Activated CD4-positive, alpha-beta T cell treated with anti-CD3 and anti-CD28 coated beads, Interleukin-2, amount 50 U/mL, for 48 hours (primary cell): Measurements from ENCODE around the gene CITED2.
A peak's percentile ranks its signal among the peaks of the same experiment; 100 is the strongest.

Experiments
- DNase-seq, 2 experiments: peaks; one replicate each; pipeline ENCODE4 v3.0.0-alpha.2; 2020

Gene CITED2

DNA sequence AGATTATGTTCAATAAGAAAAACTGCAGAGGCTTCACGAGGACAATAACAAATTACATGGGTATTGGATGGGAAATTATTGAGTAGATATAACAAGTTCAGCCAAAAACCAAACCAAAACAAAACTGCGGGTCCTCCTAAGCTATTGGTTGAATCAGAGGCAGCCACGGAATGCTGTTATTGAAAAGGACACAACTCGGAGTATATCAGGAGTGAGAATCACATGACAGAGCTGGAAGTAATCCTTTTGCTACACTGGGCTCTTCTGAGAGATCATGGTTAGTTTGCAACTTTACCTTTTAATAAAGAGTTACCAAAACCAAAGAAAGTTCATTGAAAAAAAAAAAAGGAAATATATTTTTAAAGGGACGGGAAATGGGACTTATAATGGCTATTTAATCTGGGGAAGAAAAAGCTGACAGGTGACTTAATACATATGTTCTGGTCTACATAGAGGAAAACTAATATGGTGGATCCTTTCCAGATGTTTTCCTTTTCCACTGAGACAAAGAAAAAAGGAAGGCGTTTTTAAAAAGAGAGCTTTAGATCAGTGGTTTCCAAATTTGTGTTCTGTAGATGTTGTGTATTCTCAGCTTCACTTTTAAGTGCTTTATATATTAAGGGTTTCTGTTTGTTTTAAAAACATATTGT, 6.9 kb upstream of the CITED2 start:
- DNase-seq: no peak

DNA sequence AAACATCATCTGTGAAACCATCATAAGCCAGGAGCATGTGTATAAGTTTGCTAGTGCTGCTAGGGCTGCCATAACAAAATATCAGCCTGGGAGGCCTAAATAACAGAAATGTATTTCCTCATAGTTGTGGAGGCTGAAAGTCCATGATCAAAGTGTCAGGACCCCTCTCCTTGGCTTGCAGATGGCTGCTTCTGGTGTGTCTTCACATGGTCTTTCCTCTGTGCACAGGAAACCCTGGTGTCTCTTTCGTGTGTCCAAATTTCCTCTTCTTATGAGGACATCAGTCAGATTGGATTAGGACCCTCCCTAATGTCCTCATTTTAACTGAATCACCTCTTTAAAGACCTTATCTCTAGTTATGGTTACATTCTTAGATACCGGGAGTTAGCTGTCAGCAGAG, 6.2 kb upstream of the CITED2 start:
- DNase-seq: no peak

DNA sequence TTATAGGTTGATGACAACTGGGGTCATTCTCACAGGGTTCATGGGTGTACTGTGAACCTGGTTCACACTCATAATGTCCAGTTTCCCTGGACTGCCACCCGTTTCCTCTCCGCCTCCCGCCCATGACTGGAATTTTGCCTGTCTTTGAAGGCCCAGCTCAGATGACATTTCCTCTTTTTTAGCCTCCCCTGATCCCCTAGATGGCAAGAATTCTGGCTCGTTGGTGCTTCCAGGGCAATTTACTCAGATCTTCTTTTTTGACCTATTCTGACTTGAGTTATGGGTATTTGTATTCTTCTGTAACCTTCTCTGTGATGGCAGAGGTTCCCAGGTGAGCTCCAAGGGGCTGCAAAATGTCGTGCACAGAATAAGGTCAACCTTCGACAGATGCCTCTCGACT, 5.7 kb upstream of the CITED2 start:
- no peak for DNase-seq

DNA sequence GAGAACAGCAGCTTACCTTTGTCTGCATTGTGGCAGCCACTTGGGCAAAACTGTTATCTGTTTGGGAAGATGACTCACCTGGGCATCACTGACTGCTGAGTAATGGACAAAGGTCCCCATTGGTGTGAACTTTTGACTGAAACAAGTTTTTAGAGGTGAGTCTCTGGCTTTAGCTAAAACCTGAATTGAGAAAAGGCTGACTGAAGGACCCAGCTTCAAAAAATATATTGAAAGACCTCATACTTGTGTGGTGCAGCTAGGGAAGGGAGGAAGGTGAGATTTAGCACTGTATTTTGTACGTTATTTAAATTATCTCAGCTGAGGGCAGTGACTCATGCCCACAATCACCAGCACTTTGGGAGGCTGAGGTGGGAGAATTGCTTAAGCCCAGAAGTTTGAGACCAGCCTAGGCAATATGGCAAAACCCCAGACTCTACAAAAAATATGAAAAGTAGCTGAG, 4.5 kb upstream of the CITED2 start:
- peak in 1 of 2 experiments; percentile 30 for DNase-seq

DNA sequence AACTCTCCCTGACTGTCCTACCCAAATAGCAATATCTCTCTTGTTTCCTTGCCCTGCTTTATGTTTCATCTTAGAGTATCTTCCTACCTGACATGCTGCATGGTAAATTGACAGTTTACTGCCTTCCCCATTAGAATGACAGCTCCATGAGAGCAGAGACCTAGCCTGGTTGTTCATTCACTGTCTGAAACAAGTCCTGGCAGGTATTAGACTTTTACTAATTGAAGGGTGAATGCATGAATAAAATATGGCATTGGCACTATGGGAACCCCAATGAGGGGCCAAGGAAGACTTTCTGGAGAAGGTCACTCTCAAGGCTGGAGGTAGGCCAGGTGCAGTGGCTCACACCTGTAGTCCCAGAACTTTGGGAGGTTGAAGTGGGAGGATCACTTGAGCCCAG, 3.8 kb upstream of the CITED2 start:
- no peak for DNase-seq

DNA sequence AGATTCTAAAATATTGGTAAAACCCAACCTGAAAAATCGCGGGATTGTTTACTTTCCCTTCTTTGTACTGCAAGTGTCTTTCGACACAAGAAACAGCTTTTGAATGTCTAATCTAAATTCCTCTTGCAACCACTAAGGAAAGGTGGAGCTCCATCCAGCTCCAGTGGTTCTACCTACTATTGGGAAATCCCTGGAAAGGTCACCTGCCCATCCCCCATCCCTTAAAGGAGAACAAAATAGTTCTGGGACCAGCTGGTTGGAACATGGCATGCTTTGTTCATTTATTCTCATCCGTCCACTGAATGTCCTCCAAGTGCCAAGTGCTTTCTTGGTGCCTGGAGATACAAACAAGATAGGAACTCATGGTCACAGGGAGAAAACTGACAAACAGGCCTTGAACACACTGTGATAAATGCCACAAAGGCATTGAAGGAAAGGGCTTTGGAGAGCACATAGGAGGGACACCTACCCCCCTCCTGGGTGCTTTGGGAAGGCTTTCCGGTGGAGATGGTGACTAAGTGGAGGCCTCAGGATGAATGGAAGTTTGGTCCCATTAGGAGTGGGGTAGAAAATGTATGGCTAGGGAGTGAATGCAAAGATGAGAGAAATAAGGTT, 2.3 kb upstream of the CITED2 start:
- DNase-seq: no peak

DNA sequence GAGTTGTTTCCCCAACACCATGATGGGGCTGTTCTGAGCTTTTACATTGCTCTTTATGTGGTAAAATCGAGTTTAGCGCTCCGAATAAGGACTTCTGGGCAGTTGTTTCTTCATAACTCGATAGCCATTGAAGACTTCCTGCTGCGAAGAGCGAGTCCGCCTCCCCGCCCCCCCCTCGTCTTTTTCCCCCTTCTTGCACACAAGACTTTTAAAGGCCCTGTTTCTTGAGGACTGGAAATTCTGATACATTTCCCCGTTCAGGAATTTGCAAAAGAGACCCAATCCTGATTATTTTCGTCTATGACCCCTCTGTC, 1.5 kb upstream of the CITED2 start:
- DNase-seq: peak in 1 of 2 experiments; percentile 11

GRCh38 chr6:139375226-139376016, 973 bp upstream of the CITED2 start:
- DNase-seq: peak; percentile 82 to 87

DNA sequence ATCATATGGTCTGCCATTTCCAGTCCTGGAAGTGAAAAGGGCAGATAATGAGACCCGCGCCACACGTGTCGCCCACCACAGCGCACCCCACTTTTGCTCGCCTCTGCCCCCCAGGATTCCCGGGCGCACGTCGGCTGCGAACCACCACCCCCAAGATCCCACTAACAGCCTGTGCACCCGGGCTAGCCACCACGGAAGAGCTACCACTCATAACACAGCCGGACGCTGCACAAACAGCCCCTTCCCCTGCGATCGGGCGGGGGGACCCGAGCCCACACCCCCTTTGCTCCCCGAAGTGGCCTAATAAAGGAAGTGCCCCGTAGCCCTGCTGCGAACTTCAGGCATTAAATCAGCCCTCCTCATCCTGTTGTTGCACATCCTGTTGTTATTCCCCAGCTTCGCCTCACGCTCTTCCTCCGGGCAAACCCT, 506 bp downstream of the CITED2 start:
- no peak for DNase-seq

DNA sequence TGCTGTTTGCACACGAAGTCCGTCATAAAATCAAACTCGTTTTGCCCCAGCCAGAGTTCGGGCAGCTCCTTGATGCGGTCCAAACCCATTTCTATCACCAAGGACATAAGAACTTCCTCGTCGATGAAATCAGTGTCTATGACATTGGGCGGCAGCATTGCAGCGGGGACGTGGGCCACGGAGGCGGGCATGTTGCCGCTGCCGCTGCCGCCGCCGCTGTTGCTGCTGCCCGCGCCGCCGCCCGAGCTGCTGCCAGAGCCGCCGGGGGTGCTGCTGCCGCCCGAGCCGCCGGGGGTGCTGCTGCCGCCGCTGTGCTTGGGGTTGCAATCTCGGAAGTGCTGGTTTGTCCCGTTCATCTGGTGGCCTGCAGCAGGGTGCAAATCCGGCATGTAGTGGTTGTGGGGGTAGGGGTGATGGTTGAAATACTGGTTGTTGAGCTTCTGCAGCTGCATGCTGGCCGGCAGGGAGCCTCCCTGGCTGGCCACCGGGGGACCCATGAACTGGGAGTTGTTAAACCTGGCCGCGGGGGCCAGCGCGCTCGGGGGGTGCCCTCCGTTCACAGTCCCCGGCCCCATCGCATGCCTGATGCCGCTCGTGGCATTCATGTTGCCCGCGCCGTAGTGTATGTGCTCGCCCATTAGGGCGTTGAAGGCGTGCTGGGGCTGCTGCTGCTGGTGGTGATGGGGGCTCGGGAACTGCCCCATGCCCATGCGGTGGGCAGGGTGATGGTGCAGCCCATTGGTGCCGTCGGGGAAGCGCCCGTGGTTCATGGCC, 1.1 kb downstream of the CITED2 start:
- DNase-seq: peak; percentile 65 to 72

DNA sequence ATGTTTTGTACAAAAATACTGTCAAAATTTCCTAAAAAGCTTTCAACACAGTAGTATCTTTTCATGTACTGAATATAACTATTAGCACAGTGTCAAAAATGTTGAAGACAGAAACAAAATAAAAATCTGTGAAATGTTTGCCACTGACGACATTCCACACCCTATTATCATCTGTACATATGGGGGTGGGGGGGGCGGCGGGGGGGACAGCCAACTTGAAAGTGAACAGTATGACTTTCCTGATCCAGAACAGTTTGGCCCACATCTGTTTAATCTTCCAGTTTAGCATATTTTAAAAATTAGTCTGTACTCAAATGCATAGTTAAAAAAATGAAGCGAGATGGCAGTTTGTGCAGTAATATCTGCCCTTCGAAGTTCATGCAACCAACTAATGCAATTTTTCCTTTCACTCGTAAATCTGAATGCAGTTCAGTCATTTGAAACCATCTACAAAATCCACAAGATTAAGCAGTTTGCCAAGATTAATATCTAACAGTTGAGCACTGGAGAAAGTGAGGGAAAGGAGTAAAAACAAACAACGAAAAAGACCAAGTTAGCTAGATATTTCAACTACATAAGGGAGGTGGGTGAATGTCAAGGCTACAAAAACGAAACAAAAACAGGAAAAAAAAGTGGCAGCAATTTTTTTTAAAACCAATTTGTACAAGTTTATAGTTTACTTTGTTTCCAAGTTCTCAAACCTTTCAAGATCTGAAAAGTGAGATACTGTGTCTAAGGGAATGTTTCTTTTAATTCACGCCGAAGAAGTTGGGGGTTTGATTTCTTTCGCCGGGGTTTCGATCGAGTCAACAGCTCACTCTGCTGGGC, 1.9 kb downstream of the CITED2 start:
- DNase-seq: no peak

GRCh38 chr6:139371421-139372203, 2.8 kb downstream of the CITED2 start:
- DNase-seq: no peak

DNA sequence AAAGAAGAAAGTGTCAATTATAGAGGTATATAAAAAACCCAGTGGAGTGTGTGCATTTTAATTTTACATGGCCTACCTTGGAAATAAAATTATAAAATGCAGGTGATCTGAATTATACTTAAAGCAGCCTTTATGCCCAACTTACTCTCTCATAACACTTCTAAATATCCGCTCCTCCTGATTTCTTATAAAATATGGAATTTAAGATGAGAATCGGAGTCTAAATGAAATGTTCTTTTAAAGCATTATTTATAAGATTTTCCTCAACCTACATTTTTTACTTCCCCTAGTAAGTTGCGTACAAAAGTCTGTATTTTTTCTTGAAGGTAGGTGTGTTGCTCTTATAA, 3.5 kb downstream of the CITED2 start:
- no peak for DNase-seq

DNA sequence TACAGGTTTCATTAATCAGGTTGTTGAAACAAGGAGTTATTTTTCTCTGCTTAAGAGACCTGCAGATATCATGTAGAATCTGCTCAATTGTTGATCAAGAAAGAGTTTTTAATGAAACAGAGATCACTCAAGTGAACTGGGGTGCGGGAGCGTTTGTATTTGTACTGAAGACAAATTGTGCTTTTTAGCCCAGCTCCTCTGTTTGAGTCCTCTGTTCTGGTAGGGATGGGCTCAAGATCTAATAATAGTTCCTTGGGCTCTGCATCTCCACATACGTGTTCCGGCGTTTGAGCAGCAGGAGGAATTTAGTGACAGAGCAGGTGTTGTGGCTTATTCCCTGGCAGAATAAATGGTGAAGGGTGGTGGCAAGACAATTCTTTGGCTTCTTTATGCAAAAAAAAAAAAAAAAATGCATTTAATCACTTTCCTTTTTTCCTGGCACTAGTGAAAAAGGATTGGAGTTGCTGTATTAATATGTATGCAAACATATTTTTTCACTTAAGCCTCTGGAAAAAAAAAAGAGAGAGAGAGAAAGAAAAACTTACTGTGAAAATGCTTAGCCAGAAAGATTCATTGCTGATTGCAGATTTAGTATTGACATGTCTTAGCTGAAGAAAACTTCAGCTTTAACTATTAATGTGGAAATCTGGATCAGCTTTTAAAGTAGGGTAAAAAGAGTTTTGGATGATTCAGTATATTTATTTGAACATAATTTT, 4.0 kb downstream of the CITED2 start:
- DNase-seq: no peak

DNA sequence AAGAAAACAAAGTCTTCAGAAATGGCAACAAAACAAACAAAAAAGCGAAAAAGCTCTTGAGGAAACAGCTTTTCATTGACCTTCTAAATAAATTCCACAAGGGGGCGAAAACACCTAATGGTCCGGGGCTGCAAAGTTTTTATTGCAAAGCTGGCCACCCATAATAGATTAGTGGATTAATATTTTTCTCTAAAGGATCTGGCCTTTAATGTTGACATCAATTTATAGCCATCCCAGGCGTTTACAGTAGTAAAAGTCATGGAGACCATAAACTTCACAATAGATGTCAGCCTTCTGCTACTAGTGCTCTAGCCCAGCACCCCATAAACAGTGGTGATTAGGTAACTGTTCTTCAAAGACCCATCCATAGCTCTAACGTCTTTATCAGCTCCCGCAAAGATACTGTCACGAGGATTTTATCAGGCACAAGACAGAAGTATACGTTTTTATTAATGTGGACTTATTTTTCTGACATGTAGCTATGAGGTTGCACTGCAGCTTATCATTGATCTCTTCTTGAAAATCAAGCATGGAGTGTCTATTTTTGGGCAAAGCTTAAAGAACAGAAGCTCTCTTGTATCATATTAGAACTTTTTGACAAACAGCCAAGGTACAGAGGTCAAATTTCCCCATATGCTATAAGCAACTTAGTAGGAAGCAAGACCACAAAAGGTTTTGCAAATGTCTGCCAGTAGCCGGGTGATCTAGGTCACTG, 4.7 kb downstream of the CITED2 start:
- DNase-seq: no peak

GRCh38 chr6:139369068-139369467, 5.4 kb downstream of the CITED2 start:
- no peak for DNase-seq

DNA sequence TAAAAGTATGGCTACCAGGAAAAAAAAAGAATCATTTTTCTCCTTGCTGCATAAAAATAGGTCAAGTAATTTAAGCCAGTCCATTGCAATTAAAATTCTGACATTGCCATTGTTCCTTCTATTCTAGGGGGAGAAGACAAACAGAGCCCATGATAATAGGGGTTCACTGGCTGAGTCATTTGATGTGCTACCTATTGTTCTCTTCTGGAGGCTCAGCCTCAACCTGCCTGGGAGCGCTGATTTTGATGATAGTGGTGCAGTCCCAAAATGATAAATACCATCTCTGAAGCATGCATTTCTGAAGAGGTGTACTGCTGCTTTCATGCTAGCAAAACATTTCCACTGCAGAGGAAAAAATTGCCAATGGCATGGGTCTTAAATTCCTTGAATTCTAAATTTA, 5.8 kb downstream of the CITED2 start:
- DNase-seq: no peak

GRCh38 chr6:139367810-139368351, 6.6 kb downstream of the CITED2 start:
- DNase-seq: no peak

DNA sequence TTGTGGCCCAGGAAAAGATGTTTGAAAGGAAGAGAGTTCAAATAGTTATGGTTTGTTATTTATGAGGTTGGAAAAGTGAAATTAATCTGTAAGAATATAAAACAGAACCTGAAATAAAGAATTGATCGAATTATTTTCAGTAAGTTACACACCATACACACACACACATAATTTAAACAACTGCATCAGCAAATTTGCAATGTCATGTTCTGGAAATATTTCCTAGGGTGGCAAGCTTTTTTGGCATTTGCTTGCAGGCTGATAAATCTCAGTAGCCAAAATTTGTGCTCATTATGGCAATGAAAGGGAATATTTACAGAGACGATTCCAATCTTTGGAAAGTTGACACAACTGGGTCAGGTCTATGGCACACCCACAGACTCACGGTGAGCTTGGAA, 9.5 kb downstream of the CITED2 start:
- no peak for DNase-seq
